Amygdala (tissue), 56 donors: Measurements from ENCODE around the gene HBS1L.

Experiments used
- DNase-seq, 56 donors: peaks; one replicate each; lab custom pipeline; 2025; lab: John Stamatoyannopoulos, UW

The HBS1L gene

GRCh38 chr6:135002974-135003703 is 51.5 kb downstream of the HBS1L start:
- DNase-seq, result no peak

- DNase-seq, result no peak
Observed at GRCh38 chr6:135002229-135002844, 52.3 kb downstream of the HBS1L start.

- DNase-seq, result no peak
Observed at GRCh38 chr6:134999107-134999506, 55.5 kb downstream of the HBS1L start.

- no peak for DNase-seq
Observed at GRCh38 chr6:134997133-134997995, 57.3 kb downstream of the HBS1L start.

DNA sequence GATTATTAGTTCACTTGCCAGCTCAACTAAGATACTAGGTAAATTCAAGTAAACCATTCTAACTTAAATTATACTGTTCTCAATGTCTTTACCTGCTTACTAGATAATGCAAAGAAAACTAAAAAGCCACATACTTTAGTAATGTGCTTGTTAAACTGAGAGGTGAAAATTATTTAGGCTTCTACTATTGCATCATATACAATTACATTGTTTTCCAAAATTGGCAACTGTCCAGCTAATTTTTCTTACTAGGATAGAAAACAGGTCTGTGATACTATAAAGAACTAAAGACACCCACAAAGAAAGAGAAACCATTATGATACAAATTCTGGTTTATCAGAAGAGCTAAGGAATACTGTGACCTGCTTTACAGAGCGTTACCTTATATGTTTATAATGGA is 59.1 kb downstream of the HBS1L start:
- DNase-seq, result no peak

GRCh38 chr6:134994431-134994830 is 60.2 kb downstream of the HBS1L start:
- no peak for DNase-seq

GRCh38 chr6:134992155-134992554 is 62.5 kb downstream of the HBS1L start:
- DNase-seq, result no peak

DNA sequence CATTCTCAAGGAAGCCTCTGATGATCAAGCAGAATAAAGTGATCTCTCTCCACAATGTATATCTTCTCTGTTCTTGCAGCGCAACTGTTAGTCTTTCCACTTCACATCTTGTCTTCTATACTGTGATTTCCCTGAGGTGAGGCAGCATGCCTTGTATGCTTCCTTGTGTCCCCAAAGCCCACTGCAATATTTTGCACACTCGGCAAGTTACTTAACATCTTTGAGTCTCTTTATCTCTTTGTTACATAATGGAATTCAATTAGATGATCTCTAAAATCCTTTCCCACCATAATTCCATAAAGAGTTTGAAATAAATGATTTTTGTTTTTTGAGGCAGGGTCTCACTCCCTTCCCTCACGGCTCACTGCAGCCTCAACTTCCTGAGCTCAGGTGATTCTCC is 64.4 kb downstream of the HBS1L start:
- DNase-seq, result no peak

DNA sequence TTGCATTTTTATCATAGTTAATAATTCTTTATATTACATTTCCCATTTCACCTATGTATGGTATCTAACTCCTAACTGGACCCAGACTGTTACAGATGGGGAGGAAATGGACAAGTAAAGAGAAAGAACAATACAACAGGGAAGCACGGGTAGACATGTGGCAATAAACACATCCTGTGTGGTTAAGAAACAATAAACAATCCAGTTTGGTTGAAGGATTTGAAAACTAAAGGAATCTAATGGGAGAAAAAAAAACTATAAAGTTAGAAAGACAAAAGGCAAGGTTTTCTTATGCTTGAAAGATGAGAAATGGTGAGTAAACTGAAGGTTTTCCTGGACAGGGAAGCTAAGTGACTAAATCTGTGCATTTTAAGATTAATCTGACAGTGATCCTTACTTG is 69.8 kb downstream of the HBS1L start:
- no peak for DNase-seq

- no peak for DNase-seq
Observed at GRCh38 chr6:134983823-134984222, 70.8 kb downstream of the HBS1L start.

- no peak for DNase-seq
Observed at GRCh38 chr6:134982161-134982560, 72.5 kb downstream of the HBS1L start.

GRCh38 chr6:134980846-134981245 is 73.8 kb downstream of the HBS1L start:
- no peak for DNase-seq

GRCh38 chr6:134979142-134979541 is 75.5 kb downstream of the HBS1L start:
- DNase-seq, result no peak

DNA sequence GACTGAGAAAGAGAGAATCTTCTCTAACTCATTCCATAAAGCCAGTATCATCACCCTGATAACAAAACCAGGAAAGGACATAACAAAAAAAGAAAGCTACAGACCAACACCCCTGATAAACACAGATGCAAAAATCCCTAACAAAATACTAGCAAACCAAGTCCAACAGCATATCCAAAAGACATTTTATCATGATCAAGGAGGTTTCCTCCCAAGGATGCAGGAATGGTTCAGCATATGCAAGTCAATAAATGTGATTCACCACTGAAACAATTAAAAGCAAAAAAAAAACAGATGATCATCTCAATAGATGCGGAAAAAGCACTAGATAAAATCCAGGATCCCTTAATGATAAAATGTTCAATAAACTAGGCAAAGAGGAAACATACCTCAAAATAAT is 80.3 kb downstream of the HBS1L start:
- DNase-seq, result no peak

- no peak for DNase-seq
Observed at GRCh38 chr6:134967711-134968110, 86.9 kb downstream of the HBS1L start.

DNA sequence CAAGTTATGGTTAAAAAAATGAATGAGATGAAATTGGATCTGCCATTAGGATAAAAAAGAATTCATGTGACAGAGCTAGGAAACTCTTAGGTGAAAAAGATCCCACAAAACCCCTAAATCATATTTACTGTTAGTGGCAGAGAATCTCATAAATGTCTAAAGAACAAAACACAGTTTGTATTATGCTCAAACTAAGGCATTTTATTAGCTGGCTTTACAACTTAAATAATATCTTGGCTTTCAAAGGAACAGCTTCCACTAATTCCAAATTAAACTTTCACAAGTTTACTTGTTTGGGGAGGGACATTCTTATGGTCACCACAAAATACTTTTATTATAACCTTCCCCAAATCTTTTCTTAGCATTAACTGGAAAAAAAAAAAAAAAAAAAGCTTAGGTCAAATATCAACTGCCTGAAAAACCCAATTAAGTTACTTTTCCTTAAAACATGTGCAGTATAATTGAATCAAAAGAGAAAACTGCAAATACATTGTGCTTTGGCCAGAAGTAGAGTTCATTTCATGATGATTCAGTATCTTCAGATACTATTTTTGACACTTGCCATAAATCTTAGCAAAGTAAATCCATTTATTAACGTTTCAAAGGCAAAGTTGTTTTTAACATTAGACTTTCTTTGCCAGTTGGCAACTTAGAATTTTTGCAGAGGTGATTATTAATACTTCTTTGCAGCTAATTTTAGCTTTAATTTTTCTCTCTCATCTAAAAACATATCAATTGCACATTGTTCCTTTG is 90.0 kb downstream of the HBS1L start:
- no peak for DNase-seq

- DNase-seq, result no peak
Observed at GRCh38 chr6:134962421-134962820, 92.2 kb downstream of the HBS1L start.

- no peak for DNase-seq
Observed at GRCh38 chr6:134961366-134961765, 93.3 kb downstream of the HBS1L start.

GRCh38 chr6:134959603-134960002 is 95.0 kb downstream of the HBS1L start:
- DNase-seq, result no peak

DNA sequence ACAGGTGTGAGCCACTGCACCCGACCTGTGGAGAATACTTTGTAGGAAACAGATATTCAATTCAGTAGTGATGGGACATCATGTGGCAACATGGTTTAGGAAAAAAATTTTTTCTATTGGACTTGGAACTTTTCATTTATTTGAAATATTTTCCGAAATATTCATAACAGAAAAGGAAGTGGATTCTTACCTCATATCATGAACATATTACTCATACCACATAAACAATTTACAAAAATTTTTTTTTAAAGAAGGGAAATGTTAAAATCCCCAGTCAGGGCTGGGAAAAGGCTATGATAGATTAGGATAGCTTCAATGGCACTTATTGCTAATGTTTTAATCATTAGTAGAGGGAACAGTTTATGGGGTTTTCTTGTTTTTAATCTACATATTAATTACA is 97.9 kb downstream of the HBS1L start:
- DNase-seq, result no peak

DNA sequence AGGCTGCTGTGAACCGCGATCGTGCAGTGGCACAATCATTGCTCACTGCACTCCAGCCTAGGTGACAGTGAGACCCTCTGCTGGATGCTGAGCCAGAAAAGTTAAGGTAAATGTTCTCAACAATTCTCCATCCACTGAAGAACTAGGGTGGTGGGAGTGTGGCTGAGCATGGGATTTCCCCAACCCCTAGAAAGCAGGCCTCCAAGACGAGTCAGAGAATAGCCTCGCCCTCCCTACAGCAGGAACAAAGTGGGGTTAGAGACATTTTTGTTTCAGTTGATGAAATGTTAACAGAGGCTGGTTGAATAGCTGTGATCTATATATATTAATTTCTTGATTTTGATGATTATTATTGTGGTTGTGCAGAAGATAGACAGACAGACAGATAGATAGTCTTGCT is 98.6 kb downstream of the HBS1L start:
- no peak for DNase-seq
